Caco-2 (cell line): ENCODE results near the gene HOXC10. TPM values are rescaled to one million over a fixed set of nuclear protein-coding genes. Genes with fewer than 3 reads are reported as not detected.
A peak's percentile ranks its signal among the peaks of the same experiment; 100 is the strongest.

Experiments used
- BruUV-seq: library from RNA; stranded (reverse); fragments of 400-500 nt; replicated peaks from 2 replicates; lab custom pipeline; 2021; lab: Mats Ljungman, UMichigan
- CTCF ChIA-PET: fragments of 300-600 bp; sonication (Branson Sonifier 250); formaldehyde crosslinking; loops from one replicate; lab custom pipeline; 2022; ENCODE audit warnings: antibody characterized with exemption; lab: Charles Lee
- POLR2A ChIA-PET: fragments of 300-600 bp; sonication (Branson Sonifier 250); formaldehyde crosslinking; loops from one replicate; lab custom pipeline; 2022; ENCODE audit warnings: antibody characterized with exemption; lab: Charles Lee
- DNase-seq, 2 experiments: peaks; one replicate each; pipeline versions ENCODE4 v3.0.0 to v3.0.0-alpha.2; 2020 to 2022
- H3K27me3 ChIP-seq: replicated peaks from 2 replicates; pipeline ENCODE4 v1.6.0; 2011; ENCODE audit warnings: low read length; ENCODE audit not compliant: control insufficient read depth, insufficient read depth
- H3K36me3 ChIP-seq: 2 replicates; pipeline ENCODE4 v1.5.1; 2011; ENCODE audit warnings: low read length; ENCODE audit not compliant: control insufficient read depth, insufficient read depth
- H3K4me1 ChIP-seq: fragments of 250-450 bp; sonication (Bioruptor Pico); 2 replicates; pipeline ENCODE4 v1.5.1; 2020; ENCODE audit warnings: mild to moderate bottlenecking
- H3K4me3 ChIP-seq: 2 replicates; pipeline ENCODE4 v1.5.1; 2011; ENCODE audit warnings: low read depth, mild to moderate bottlenecking, control low read depth, low read length
- H3K9me3 ChIP-seq: fragments of 250-450 bp; sonication (Bioruptor Pico); 2 replicates; pipeline ENCODE4 v1.5.1; 2020; ENCODE audit warnings: mild to moderate bottlenecking, moderate library complexity
- H3K27ac Mint-ChIP-seq: one replicate; pipeline ENCODE4 v1.8.0; 2022; ENCODE audit warnings: mixed read lengths; ENCODE audit not compliant: unreplicated experiment
- H3K27me3 Mint-ChIP-seq: one replicate; pipeline ENCODE4 v1.8.0; 2022; ENCODE audit warnings: mixed read lengths; ENCODE audit not compliant: insufficient read depth, unreplicated experiment
- H3K36me3 Mint-ChIP-seq: one replicate; pipeline ENCODE4 v1.8.0; 2022; ENCODE audit warnings: mild to moderate bottlenecking, mixed read lengths; ENCODE audit not compliant: insufficient read depth, unreplicated experiment
- H3K4me1 Mint-ChIP-seq: one replicate; pipeline ENCODE4 v1.8.0; 2022; ENCODE audit warnings: low read depth, mixed read lengths; ENCODE audit not compliant: unreplicated experiment
- H3K4me3 Mint-ChIP-seq: one replicate; pipeline ENCODE4 v1.8.0; 2022; ENCODE audit warnings: mild to moderate bottlenecking, moderate library complexity, mixed read lengths; ENCODE audit not compliant: unreplicated experiment
- H3K9me3 Mint-ChIP-seq: one replicate; pipeline ENCODE4 v1.8.0; 2022; ENCODE audit warnings: mixed read lengths; ENCODE audit not compliant: unreplicated experiment
- CTCF ChIP-seq, 2 experiments: fragments of 200-600 bp in 1 of 2; IDR thresholded peaks; 1 replicate in 1 of 2; 2 replicates in 1 of 2; pipeline versions ENCODE4 v1.5.1 to v1.8.0; 2011 to 2022; ENCODE audit warnings: antibody characterized with exemption in 1 of 2, control low read depth in 1 of 2, inconsistent platforms in 1 of 2, low read depth in 1 of 2, low read length in 1 of 2, mild to moderate bottlenecking in 1 of 2, moderate library complexity in 1 of 2; ENCODE audit not compliant: insufficient read depth in 1 of 2, severe bottlenecking in 1 of 2, unreplicated experiment in 1 of 2
- intact Hi-C: fragments of 100-400 bp; cut with micrococcal nuclease; formaldehyde crosslinking; loops from one replicate; pipeline ENCODE4 v1.10.0; 2022; ENCODE audit not compliant: unreplicated experiment
- total RNA-seq: library from RNA; stranded (reverse); gene quantifications from 2 replicates; pipeline ENCODE4 v1.2.3, GENCODE V29; 2022

The HOXC10 gene
- total RNA-seq, 1 experiment from 2014 or later: 4.0 TPM

- ChIA-PET CTCF (interaction anchor here (0.6 to 1.1 kb wide), 3 partner anchors 8 to 201 kb away, joined by 3 to 4 read pairs (median 3); partner anchors contain the start of gene HOXC8), POLR2A (no interaction called here)
- intact Hi-C loops: no loop called here
- peak within 1 kb of the TSS; percentile 58 for H3K4me3 Mint-ChIP-seq
- DNase-seq: no peak
- H3K36me3 Mint-ChIP-seq: no peaks in the 10 kb centered on the region
- H3K4me1 Mint-ChIP-seq: peaks cover 7% of the 10 kb centered on the region
- Histone ChIP-seq H3K4me1 (peaks cover 8% of the 10 kb centered on the region), H3K27me3 (no peaks in the 10 kb centered on the region), H3K36me3 (no peaks in the 10 kb centered on the region), H3K9me3 (no peaks in the 10 kb centered on the region), H3K4me3 (no peak within 1 kb of the TSS)
- H3K9me3 Mint-ChIP-seq: no peaks in the 10 kb centered on the region
- no peaks in the 10 kb centered on the region for H3K27me3 Mint-ChIP-seq
- no peak within 1 kb of the TSS for H3K27ac Mint-ChIP-seq
- no peak for TF ChIP-seq CTCF (IDR thresholded peaks at IDR 0.05; ENCODE audit: insufficient read depth in 1 of 2, low read depth in 1 of 2, low read length in 1 of 2, severe bottlenecking in 1 of 2, unreplicated experiment in 1 of 2)
- BruUV-seq: no TSS peak
These were observed 15.5 kb downstream of the HOXC10 start, which contains the start of gene HOXC9 for GRCh38 chr12:54000116-54001114. TSS of gene HOXC9 (plus strand) at chr12:54000161. CDS start at chr12:54000189, 28 bp downstream.

GRCh38 chr12:54001283-54002187 lies 16.6 kb downstream of the HOXC10 start:
- no peaks in the 10 kb centered on the region for H3K27me3 Mint-ChIP-seq
- ChIA-PET CTCF (interaction anchor here (1.1 kb wide), 1 partner anchor 200 kb away, joined by 3 read pairs; no protein-coding TSS in a partner anchor), POLR2A (no interaction called here)
- H3K9me3 ChIP-seq: no peaks in the 10 kb centered on the region
- no peak for TF ChIP-seq CTCF (IDR thresholded peaks at IDR 0.05; ENCODE audit: insufficient read depth in 1 of 2, low read depth in 1 of 2, low read length in 1 of 2, severe bottlenecking in 1 of 2, unreplicated experiment in 1 of 2)
- no peak overlapping the region for H3K27ac Mint-ChIP-seq
- BruUV-seq: no TSS peak
- no peaks in the 10 kb centered on the region for H3K9me3 Mint-ChIP-seq
- no peak overlapping the region for H3K4me3 Mint-ChIP-seq
- no peaks in the 10 kb centered on the region for H3K36me3 ChIP-seq
- peaks cover 12% of the 10 kb centered on the region for H3K4me1 ChIP-seq
- no peak overlapping the region for H3K4me3 ChIP-seq
- H3K36me3 Mint-ChIP-seq: no peaks in the 10 kb centered on the region
- DNase-seq: no peak
- H3K4me1 Mint-ChIP-seq: peaks cover 7% of the 10 kb centered on the region
- H3K27me3 ChIP-seq: no peaks in the 10 kb centered on the region
- intact Hi-C loops: no loop called here
